ENCODE measurements around the gene OXTR.

DNA sequence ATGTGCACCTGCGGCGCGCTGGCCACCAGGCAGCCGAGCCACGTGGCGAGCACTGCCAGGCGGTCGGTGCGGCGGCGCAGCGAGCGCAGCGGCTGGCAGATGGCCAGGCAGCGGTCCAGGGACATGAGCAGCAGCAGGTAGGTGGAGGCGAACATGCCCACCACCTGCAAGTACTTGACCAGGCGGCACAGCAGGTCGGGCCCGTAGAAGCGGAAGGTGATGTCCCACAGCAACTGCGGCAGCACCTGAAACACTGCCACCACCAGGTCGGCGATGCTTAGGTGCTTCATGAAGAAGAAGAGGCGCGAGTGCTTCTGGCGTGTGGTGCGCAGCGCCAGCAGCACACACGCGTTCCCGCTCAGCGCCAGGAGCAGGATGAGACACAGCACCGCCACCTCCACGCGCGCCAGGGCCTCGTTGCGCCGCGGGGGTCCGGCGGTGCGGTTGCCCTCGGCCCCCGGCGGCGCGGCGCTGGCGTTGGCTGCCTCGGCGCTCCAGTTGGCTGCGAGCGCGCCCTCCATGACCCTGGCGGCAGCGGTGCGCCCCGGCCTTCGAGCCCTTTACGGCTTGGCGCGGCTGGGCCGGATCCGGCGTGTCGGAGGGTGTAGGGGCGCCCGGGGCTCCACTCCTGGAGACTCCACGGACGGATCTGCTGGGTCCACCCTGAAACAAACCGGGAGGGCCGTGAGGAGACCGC, 1.6 kb downstream of the OXTR start:
- TF ChIP-seq, protein P1, sequence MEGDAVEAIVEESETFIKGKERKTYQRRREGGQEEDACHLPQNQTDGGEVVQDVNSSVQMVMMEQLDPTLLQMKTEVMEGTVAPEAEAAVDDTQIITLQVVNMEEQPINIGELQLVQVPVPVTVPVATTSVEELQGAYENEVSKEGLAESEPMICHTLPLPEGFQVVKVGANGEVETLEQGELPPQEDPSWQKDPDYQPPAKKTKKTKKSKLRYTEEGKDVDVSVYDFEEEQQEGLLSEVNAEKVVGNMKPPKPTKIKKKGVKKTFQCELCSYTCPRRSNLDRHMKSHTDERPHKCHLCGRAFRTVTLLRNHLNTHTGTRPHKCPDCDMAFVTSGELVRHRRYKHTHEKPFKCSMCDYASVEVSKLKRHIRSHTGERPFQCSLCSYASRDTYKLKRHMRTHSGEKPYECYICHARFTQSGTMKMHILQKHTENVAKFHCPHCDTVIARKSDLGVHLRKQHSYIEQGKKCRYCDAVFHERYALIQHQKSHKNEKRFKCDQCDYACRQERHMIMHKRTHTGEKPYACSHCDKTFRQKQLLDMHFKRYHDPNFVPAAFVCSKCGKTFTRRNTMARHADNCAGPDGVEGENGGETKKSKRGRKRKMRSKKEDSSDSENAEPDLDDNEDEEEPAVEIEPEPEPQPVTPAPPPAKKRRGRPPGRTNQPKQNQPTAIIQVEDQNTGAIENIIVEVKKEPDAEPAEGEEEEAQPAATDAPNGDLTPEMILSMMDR (IDR thresholded peaks at IDR 0.05; ENCODE audit: low read length): peak; percentile 9; the same call in 1 of the 2 replicates
- TF ChIP-seq EZH2phosphoT487 (IDR thresholded peaks at IDR 0.05; ENCODE audit: low read length): no peak
